Keratinocyte (primary cell): Measurements from ENCODE around the gene MAML2. TPM values are rescaled to one million over a fixed set of nuclear protein-coding genes. Genes with fewer than 3 reads are reported as not detected.

Source experiments
- DNase-seq: peaks from one replicate; pipeline ENCODE4 v3.0.0-alpha.2; 2011; ENCODE audit warnings: low read depth, missing footprints, low spot score
- FAIRE-seq: peaks from 2 replicates; lab custom pipeline; 2011; peaks lifted over from hg19 to GRCh38; lab: Jason Lieb, UNC
- H2AFZ ChIP-seq: 2 replicates; pipeline ENCODE4 v1.6.0; 2012; ENCODE audit warnings: low read length, control low read depth, inconsistent platforms; ENCODE audit not compliant: control insufficient read depth
- H3K27ac ChIP-seq: 2 replicates; pipeline ENCODE4 v1.5.1; 2011; ENCODE audit warnings: low read length; ENCODE audit not compliant: control insufficient read depth, insufficient read depth
- H3K27me3 ChIP-seq: 3 replicates; pipeline ENCODE4 v1.6.0; 2011; ENCODE audit warnings: low read length; ENCODE audit not compliant: control insufficient read depth, insufficient read depth; ENCODE audit errors: extremely low read depth
- H3K36me3 ChIP-seq, 2 experiments: 2 replicates in 1 of 2; 3 replicates in 1 of 2; pipeline ENCODE4 v1.5.1; 2011; ENCODE audit warnings: low read length in 2 of 2, mild to moderate bottlenecking in 1 of 2; ENCODE audit not compliant: control insufficient read depth in 2 of 2, insufficient read depth in 2 of 2; ENCODE audit errors: extremely low read depth in 1 of 2
- H3K4me1 ChIP-seq: 3 replicates; pipeline ENCODE4 v1.5.1; 2011; ENCODE audit warnings: low read length; ENCODE audit not compliant: control insufficient read depth, insufficient read depth; ENCODE audit errors: extremely low read depth
- H3K4me2 ChIP-seq: 3 replicates; pipeline ENCODE4 v1.6.0; 2011; ENCODE audit warnings: low read depth, low read length; ENCODE audit not compliant: control insufficient read depth, insufficient read depth; ENCODE audit errors: extremely low read depth
- H3K4me3 ChIP-seq, 3 experiments: fragments of 200-600 bp in 1 of 3; sonication (generic) in 1 of 3; 2 replicates in 2 of 3; 3 replicates in 1 of 3; pipeline ENCODE4 v1.5.1; 2011 to 2016; ENCODE audit warnings: low read length in 3 of 3, mild to moderate bottlenecking in 3 of 3, control low read depth in 2 of 3, inconsistent platforms in 1 of 3, low read depth in 1 of 3, mixed read lengths in 1 of 3, mixed run types in 1 of 3, moderate library complexity in 1 of 3; ENCODE audit not compliant: control insufficient read depth in 2 of 3, insufficient read depth in 2 of 3; ENCODE audit errors: extremely low read depth in 1 of 3
- H3K79me2 ChIP-seq: 2 replicates; pipeline ENCODE4 v1.6.0; 2012; ENCODE audit warnings: low read length; ENCODE audit not compliant: control insufficient read depth, insufficient read depth
- H3K9ac ChIP-seq: 3 replicates; pipeline ENCODE4 v1.6.0; 2011; ENCODE audit warnings: low read length; ENCODE audit not compliant: control insufficient read depth, insufficient read depth; ENCODE audit errors: extremely low read depth
- H3K9me1 ChIP-seq: 3 replicates; pipeline ENCODE4 v1.6.0; 2011; ENCODE audit warnings: low read length; ENCODE audit not compliant: control insufficient read depth, insufficient read depth; ENCODE audit errors: extremely low read depth
- H3K9me3 ChIP-seq: 2 replicates; pipeline ENCODE4 v1.5.1; 2012; ENCODE audit warnings: low read depth, low read length; ENCODE audit not compliant: control insufficient read depth
- H4K20me1 ChIP-seq: 3 replicates; pipeline ENCODE4 v1.6.0; 2011; ENCODE audit warnings: low read length; ENCODE audit not compliant: control insufficient read depth, insufficient read depth; ENCODE audit errors: extremely low read depth
- CTCF ChIP-seq, 3 experiments: IDR thresholded peaks in 1 of 3; conservative IDR thresholded peaks in 1 of 3; optimal IDR thresholded peaks in 1 of 3; 2 replicates in 2 of 3; 3 replicates in 1 of 3; pipeline versions ENCODE3 to v1.5.1; 2011; ENCODE audit warnings: low read length in 3 of 3, mild to moderate bottlenecking in 3 of 3, moderate library complexity in 2 of 3, control low read depth in 1 of 3, inconsistent platforms in 1 of 3; ENCODE audit not compliant: insufficient read depth in 2 of 3; ENCODE audit errors: extremely low read depth in 1 of 3
- EZH2 ChIP-seq: IDR thresholded peaks from one replicate; pipeline ENCODE4 v1.6.1; 2012; ENCODE audit warnings: inconsistent platforms, mild to moderate bottlenecking, low read length, moderate library complexity
- dilution Hi-C: fragments of 300-500 bp; cut with MboI; formaldehyde crosslinking; loops from one replicate; pipeline ENCODE4 v1.7.0; 2020; ENCODE audit warnings: low sequenced_read_pairs; ENCODE audit not compliant: extremely low pct_ligation_motif_present
- polyA plus RNA-seq, 5 experiments: library from polyadenylated mRNA; depleted of rRNA in 3 of 5; stranded (reverse) in 3 of 5; stranded (forward) in 1 of 5; unstranded in 1 of 5; fragments of >200 nt; gene quantifications; 1 replicate in 1 of 5; 2 replicates in 3 of 5; 3 replicates in 1 of 5; pipeline versions ENCODE4 v1.2.1 to v1.2.3, GENCODE V29; 2011 to 2012; ENCODE audit warnings: missing spikeins in 2 of 5, low read depth in 1 of 5, low replicate concordance in 1 of 5

MAML2 gene
- polyA plus RNA-seq, 1 donor (not counting 4 experiments of a cell fraction or from before 2014, with no cell fraction given) = 4.2 TPM

DNA sequence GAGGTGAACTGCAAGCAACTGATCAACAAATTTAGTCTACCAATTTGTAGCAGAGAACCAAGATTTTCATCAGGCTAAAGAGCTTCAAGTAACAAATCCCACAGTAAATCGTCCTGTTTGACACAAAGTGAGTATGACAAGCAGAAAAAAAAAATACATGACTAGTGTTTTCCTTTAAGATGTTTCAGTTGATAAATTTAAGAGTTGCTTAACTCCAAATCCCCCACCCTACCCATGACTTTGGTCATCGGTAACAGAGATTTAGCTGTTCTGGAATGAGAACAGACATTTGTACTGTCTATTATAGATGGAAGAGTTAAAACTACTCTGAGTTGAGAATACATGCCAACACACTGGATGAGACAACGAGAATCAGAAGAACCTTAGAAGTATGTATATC lies 254.1 kb downstream of the MAML2 start:
- no peaks in the 10 kb centered on the region for H4K20me1 ChIP-seq
- H3K9me3 ChIP-seq = no peaks in the 10 kb centered on the region
- H3K27ac ChIP-seq = no peak overlapping the region
- no peaks in the 10 kb centered on the region for H3K79me2 ChIP-seq
- H3K36me3 ChIP-seq = peaks cover 0 to 1% of the 10 kb centered on the region in 2 experiments
- no peak overlapping the region for H3K4me2 ChIP-seq
- DNase-seq (no peak), FAIRE-seq (no peak)
- H3K27me3 ChIP-seq = no peaks in the 10 kb centered on the region
- no peak overlapping the region for H2AFZ ChIP-seq
- H3K9ac ChIP-seq = no peak overlapping the region
- TF ChIP-seq CTCF (optimal IDR thresholded peaks at IDR 0.05 in 1 of 3, IDR thresholded peaks at IDR 0.05 in 1 of 3, conservative IDR thresholded peaks at IDR 0.05 in 1 of 3; ENCODE audit: extremely low read depth in 1 of 3, insufficient read depth in 2 of 3, low read length in 3 of 3) (no peak), EZH2 (no peak)
- dilution Hi-C loops = no loop called here
- no peaks in the 10 kb centered on the region for H3K4me1 ChIP-seq
- no peak overlapping the region for H3K4me3 ChIP-seq
- no peaks in the 10 kb centered on the region for H3K9me1 ChIP-seq

- H3K9ac ChIP-seq = no peak overlapping the region
- no peak overlapping the region for H3K4me2 ChIP-seq
- H2AFZ ChIP-seq = no peak overlapping the region
- H4K20me1 ChIP-seq = no peaks in the 10 kb centered on the region
- dilution Hi-C loops = no loop called here
- H3K27me3 ChIP-seq = no peaks in the 10 kb centered on the region
- H3K9me1 ChIP-seq = no peaks in the 10 kb centered on the region
- FAIRE-seq = no peak
- no peak for DNase-seq
- no peak overlapping the region for H3K4me3 ChIP-seq
- H3K27ac ChIP-seq = no peak overlapping the region
- H3K9me3 ChIP-seq = no peaks in the 10 kb centered on the region
- no peaks in the 10 kb centered on the region for H3K36me3 ChIP-seq
- no peaks in the 10 kb centered on the region for H3K79me2 ChIP-seq
- no peak for TF ChIP-seq EZH2
- no peak for TF ChIP-seq CTCF (optimal IDR thresholded peaks at IDR 0.05 in 1 of 3, IDR thresholded peaks at IDR 0.05 in 1 of 3, conservative IDR thresholded peaks at IDR 0.05 in 1 of 3; ENCODE audit: extremely low read depth in 1 of 3, insufficient read depth in 2 of 3, low read length in 3 of 3)
- H3K4me1 ChIP-seq = no peaks in the 10 kb centered on the region
Measured at GRCh38 chr11:96086111-96086510, 256.9 kb downstream of the MAML2 start.
